ENCODE measurements around the gene G0S2.

DNA sequence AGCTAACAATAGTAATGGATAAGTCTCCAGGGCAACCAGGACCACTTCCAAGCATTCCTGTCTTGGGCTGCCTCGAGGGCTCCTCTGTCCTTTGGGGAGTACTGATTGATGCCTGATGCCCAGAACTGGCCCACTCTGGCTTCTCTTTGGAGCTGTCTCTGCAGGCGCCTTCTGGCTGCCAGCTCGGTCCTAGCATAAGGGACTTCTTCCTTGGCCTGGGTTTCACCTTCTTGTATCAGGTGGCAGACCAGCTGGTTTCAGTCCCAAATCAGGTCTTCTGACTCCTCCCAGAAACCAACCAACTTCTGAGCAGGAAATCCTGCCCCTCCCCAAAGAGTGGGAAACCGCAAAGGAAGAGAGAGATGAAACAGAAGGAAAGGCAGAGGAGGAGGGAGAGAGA, 10.6 kb downstream of the G0S2 start:
- TF ChIP-seq EZH2 (IDR thresholded peaks at IDR 0.05; ENCODE audit: borderline replicate concordance, low read depth, low read length, poor library complexity, severe bottlenecking): no peak
- TF ChIP-seq, protein P1, sequence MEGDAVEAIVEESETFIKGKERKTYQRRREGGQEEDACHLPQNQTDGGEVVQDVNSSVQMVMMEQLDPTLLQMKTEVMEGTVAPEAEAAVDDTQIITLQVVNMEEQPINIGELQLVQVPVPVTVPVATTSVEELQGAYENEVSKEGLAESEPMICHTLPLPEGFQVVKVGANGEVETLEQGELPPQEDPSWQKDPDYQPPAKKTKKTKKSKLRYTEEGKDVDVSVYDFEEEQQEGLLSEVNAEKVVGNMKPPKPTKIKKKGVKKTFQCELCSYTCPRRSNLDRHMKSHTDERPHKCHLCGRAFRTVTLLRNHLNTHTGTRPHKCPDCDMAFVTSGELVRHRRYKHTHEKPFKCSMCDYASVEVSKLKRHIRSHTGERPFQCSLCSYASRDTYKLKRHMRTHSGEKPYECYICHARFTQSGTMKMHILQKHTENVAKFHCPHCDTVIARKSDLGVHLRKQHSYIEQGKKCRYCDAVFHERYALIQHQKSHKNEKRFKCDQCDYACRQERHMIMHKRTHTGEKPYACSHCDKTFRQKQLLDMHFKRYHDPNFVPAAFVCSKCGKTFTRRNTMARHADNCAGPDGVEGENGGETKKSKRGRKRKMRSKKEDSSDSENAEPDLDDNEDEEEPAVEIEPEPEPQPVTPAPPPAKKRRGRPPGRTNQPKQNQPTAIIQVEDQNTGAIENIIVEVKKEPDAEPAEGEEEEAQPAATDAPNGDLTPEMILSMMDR (conservative IDR thresholded peaks at IDR 0.05; ENCODE audit: low read depth, low read length): no peak

All from A673 (cell line).